IPS-18a (cell line): ENCODE results near the gene ZNF888.
"Not testable (repeated sequence)": the region's sequence is repeated elsewhere in the genome, so short reads cannot be mapped to it uniquely, and the experiment has no call there.

Source experiments
- H3K27ac ChIP-seq: one replicate; pipeline ENCODE4 v1.5.1; 2013; ENCODE audit warnings: low read length
- H3K27me3 ChIP-seq: one replicate; pipeline ENCODE4 v1.6.1; 2013; ENCODE audit warnings: mild to moderate bottlenecking, low read length; ENCODE audit not compliant: control insufficient read depth, insufficient read depth
- H3K36me3 ChIP-seq: one replicate; pipeline ENCODE4 v1.6.1; 2013; ENCODE audit warnings: low read depth, low read length; ENCODE audit not compliant: control insufficient read depth
- H3K4me1 ChIP-seq: one replicate; pipeline ENCODE4 v1.6.1; 2013; ENCODE audit warnings: low read depth, low read length; ENCODE audit not compliant: control insufficient read depth
- H3K4me3 ChIP-seq: one replicate; pipeline ENCODE4 v1.5.1; 2013; ENCODE audit warnings: low read length
- H3K9ac ChIP-seq: one replicate; pipeline ENCODE4 v1.6.1; 2013; ENCODE audit warnings: mild to moderate bottlenecking, low read length, moderate library complexity
- H3K9me3 ChIP-seq: one replicate; pipeline ENCODE4 v1.6.1; 2013; ENCODE audit warnings: low read depth, low read length; ENCODE audit not compliant: control insufficient read depth

The ZNF888 gene

DNA sequence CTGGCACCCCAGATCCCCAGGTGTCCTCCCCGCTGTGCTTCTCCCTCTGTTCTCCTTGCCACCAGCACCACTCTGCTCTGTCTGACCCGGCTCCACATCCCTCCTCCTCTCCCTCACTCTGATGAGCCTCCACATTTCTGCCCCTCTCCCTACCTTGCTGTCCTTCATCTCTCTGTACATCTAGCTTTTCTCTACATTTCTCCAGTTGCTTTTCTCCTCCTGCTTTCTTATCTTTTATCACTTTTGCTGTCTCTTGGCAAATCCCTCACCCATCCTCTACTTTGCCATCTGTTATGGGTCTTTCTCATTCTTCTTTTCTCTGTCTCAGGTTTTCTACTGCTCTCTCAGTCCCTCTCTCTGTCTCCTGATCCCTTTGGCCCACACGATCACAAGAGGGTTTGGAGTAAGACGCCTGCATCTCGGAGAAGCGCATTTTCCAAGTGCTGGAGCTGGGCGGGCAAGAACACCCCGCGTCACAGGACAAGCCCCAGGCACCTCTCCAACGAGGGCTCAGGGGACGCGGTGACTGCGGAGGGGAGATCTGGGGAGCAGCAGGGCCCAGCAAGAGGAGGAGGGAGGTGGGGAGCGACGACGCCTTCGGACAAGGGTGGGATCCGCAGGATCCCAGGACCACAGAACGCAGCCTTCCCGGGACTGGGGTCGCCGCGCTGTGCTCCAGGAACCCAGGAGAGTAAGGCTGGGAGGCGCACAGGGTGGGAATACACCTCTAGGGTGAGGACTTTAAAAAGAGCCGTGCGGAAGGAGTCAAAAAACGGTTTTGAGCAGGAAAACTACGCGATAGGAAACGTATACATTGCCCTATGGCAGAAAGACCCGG is 66.5 kb downstream of the ZNF888 start:
- H3K4me1 ChIP-seq, H3K27me3 ChIP-seq, H3K27ac ChIP-seq: not testable (repeated sequence)

More for the DNA sequence above, 66.5 kb downstream of the ZNF888 start:
- peak overlapping the region; percentile 66 for H3K9ac ChIP-seq
- peak overlapping the region; percentile 87 for H3K4me3 ChIP-seq
- H3K36me3 ChIP-seq, H3K9me3 ChIP-seq: not testable (repeated sequence)
